Measurements from ENCODE around the gene RAB3C. TPM values are rescaled to one million over a fixed set of nuclear protein-coding genes. Genes with fewer than 3 reads are reported as not detected.
"Not testable (repeated sequence)": the region's sequence is repeated elsewhere in the genome, so short reads cannot be mapped to it uniquely, and the experiment has no call there.

The RAB3C gene
- total RNA-seq, 1 donor from 2014 or later = not detected

DNA sequence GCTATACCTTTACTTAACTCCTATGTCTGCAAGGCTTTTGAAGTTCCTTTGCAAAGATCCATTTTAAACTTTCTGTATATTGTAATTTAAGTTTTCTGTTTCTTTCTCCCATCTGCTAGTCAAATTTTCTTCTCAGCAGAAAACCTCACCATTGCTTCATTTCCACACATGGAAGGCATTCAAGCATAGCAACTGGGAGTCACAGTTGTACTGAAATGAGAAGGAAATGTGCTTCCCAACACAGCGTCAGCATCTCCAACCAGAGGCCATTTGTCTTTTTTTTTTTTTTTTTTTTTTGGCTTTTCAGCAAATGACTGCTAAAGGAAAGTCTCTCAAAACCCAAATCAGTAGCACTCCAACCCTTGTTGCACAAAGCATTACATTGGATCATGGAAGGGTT is 92.5 kb downstream of the RAB3C start:
- no peak for DNase-seq (ENCODE audit: low read depth)
- H3K4me3 ChIP-seq (ENCODE audit: low read depth, low read length) = no peak overlapping the region
- TF ChIP-seq, protein P1, sequence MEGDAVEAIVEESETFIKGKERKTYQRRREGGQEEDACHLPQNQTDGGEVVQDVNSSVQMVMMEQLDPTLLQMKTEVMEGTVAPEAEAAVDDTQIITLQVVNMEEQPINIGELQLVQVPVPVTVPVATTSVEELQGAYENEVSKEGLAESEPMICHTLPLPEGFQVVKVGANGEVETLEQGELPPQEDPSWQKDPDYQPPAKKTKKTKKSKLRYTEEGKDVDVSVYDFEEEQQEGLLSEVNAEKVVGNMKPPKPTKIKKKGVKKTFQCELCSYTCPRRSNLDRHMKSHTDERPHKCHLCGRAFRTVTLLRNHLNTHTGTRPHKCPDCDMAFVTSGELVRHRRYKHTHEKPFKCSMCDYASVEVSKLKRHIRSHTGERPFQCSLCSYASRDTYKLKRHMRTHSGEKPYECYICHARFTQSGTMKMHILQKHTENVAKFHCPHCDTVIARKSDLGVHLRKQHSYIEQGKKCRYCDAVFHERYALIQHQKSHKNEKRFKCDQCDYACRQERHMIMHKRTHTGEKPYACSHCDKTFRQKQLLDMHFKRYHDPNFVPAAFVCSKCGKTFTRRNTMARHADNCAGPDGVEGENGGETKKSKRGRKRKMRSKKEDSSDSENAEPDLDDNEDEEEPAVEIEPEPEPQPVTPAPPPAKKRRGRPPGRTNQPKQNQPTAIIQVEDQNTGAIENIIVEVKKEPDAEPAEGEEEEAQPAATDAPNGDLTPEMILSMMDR (conservative IDR thresholded peaks at IDR 0.05; ENCODE audit: low read depth, low read length) = no peak

- TF ChIP-seq, protein P1 (conservative IDR thresholded peaks at IDR 0.05; ENCODE audit: low read depth, low read length) = no peak
- no peak overlapping the region for H3K4me3 ChIP-seq (ENCODE audit: low read depth, low read length)
Measured at GRCh38 chr5:58677650-58678049, 94.8 kb downstream of the RAB3C start.

DNA sequence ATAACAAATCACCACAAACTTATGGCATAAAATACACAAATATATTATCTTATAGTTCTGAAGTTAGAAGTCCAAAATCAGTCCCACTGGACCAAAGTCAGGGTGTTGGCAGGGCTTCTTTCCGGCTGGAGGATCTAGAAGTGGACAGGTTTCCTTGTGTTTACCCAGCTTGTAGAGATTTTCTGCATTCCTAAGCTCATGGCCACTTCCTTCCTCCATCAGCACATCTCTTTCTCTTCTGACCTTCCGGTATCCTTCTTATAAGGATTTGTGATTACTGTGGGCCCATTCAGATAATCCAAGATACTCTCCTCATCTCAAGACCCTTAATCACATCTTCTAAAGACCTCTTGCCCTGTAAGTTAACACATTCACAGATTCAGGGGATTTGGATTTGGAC is 97.6 kb downstream of the RAB3C start:
- no peak for DNase-seq (ENCODE audit: low read depth)

More at GRCh38 chr5:58677650-58678049, 94.8 kb downstream of the RAB3C start:
- no peak for DNase-seq (ENCODE audit: low read depth)

DNA sequence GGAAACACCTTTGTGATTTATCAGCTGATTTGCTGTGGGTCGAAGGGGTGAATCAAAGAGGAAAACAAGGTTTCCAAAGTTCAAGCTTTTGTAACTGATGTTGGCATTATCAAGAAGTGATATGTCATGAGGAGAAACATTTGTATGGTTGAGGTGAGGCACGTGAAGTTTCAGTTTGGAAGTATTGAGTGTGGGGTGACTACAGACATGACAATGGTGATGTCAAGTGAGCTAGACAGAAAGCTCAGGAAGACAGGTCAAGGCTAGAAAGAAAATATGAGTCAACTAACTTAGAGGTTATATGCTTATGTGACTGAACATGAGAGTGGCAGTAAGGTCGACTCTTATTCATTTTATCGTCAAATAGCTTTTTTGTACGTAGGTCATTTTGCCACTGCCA is 99.1 kb downstream of the RAB3C start:
- no peak for DNase-seq (ENCODE audit: low read depth)
- H3K4me3 ChIP-seq (ENCODE audit: low read depth, low read length) = no peak overlapping the region
- TF ChIP-seq, protein P1 (conservative IDR thresholded peaks at IDR 0.05; ENCODE audit: low read depth, low read length) = no peak

More for the DNA sequence above, 97.6 kb downstream of the RAB3C start:
- H3K4me3 ChIP-seq (ENCODE audit: low read depth, low read length) = no peak overlapping the region
- TF ChIP-seq, protein P1 (conservative IDR thresholded peaks at IDR 0.05; ENCODE audit: low read depth, low read length) = no peak

- TF ChIP-seq, protein P1 (conservative IDR thresholded peaks at IDR 0.05; ENCODE audit: low read depth, low read length) = no peak
- H3K4me3 ChIP-seq (ENCODE audit: low read depth, low read length) = no peak overlapping the region
- DNase-seq (ENCODE audit: low read depth) = no peak
Measured at GRCh38 chr5:58683567-58683966, 100.7 kb downstream of the RAB3C start.

GRCh38 chr5:58687079-58687478 is 104.2 kb downstream of the RAB3C start:
- DNase-seq (ENCODE audit: low read depth) = no peak
- H3K4me3 ChIP-seq (ENCODE audit: low read depth, low read length) = no peak overlapping the region
- TF ChIP-seq, protein P1 (conservative IDR thresholded peaks at IDR 0.05; ENCODE audit: low read depth, low read length) = no peak

- H3K4me3 ChIP-seq (ENCODE audit: low read depth, low read length) = no peak overlapping the region
- DNase-seq (ENCODE audit: low read depth) = no peak
- TF ChIP-seq, protein P1 (conservative IDR thresholded peaks at IDR 0.05; ENCODE audit: low read depth, low read length) = no peak
Measured at GRCh38 chr5:58687595-58687994, 104.7 kb downstream of the RAB3C start.

GRCh38 chr5:58699088-58699761 is 116.3 kb downstream of the RAB3C start:
- not testable (repeated sequence) for DNase-seq (ENCODE audit: low read depth); H3K4me3 ChIP-seq (ENCODE audit: low read depth, low read length)
